HG02870 (cell line): ENCODE results near the gene PCDH9.

Experiments used
- ATAC-seq: cut with Tn5 transposase; IDR thresholded peaks from one replicate; pipeline ENCODE4 v1.9.1; 2021; ENCODE audit warnings: mild to moderate bottlenecking, moderate library complexity; ENCODE audit not compliant: unreplicated experiment

The PCDH9 gene

GRCh38 chr13:66992719-66993118 is 237.4 kb downstream of the PCDH9 start:
- no peak for ATAC-seq

- ATAC-seq = no peak
These were observed 238.0 kb downstream of the PCDH9 start for GRCh38 chr13:66992183-66992582.

- no peak for ATAC-seq
These were observed 245.9 kb downstream of the PCDH9 start for GRCh38 chr13:66984241-66984640.

- ATAC-seq = no peak
These were observed 248.2 kb downstream of the PCDH9 start for GRCh38 chr13:66981912-66982311.

- no peak for ATAC-seq
These were observed 253.0 kb downstream of the PCDH9 start for GRCh38 chr13:66977161-66977560.

GRCh38 chr13:66974889-66975288 is 255.2 kb downstream of the PCDH9 start:
- no peak for ATAC-seq

GRCh38 chr13:66974174-66974573 is 256.0 kb downstream of the PCDH9 start:
- ATAC-seq = no peak

- ATAC-seq = no peak
These were observed 257.5 kb downstream of the PCDH9 start for GRCh38 chr13:66972659-66973058.

- no peak for ATAC-seq
These were observed 259.1 kb downstream of the PCDH9 start for GRCh38 chr13:66971004-66971403.

- no peak for ATAC-seq
These were observed 260.8 kb downstream of the PCDH9 start for GRCh38 chr13:66969291-66969690.

- no peak for ATAC-seq
These were observed 262.1 kb downstream of the PCDH9 start for GRCh38 chr13:66967811-66968597.

- no peak for ATAC-seq
These were observed 265.0 kb downstream of the PCDH9 start for GRCh38 chr13:66965181-66965580.

- ATAC-seq = no peak
These were observed 267.2 kb downstream of the PCDH9 start for GRCh38 chr13:66962953-66963352.

- no peak for ATAC-seq
These were observed 271.5 kb downstream of the PCDH9 start for GRCh38 chr13:66958611-66959010.

GRCh38 chr13:66952507-66952906 is 277.6 kb downstream of the PCDH9 start:
- no peak for ATAC-seq

GRCh38 chr13:66951426-66951825 is 278.7 kb downstream of the PCDH9 start:
- no peak for ATAC-seq

- no peak for ATAC-seq
These were observed 279.5 kb downstream of the PCDH9 start for GRCh38 chr13:66950666-66951065.

- ATAC-seq = no peak
These were observed 281.2 kb downstream of the PCDH9 start for GRCh38 chr13:66948910-66949309.

- no peak for ATAC-seq
These were observed 286.6 kb downstream of the PCDH9 start for GRCh38 chr13:66943530-66943929.

- no peak for ATAC-seq
These were observed 290.0 kb downstream of the PCDH9 start for GRCh38 chr13:66940113-66940512.

GRCh38 chr13:66937423-66937822 is 292.7 kb downstream of the PCDH9 start:
- no peak for ATAC-seq

GRCh38 chr13:66933994-66934393 is 296.1 kb downstream of the PCDH9 start:
- no peak for ATAC-seq

GRCh38 chr13:66933527-66933926 is 296.6 kb downstream of the PCDH9 start:
- no peak for ATAC-seq
